Lung (tissue), 12 donors: ENCODE measurements around the gene ARL5C. TPM values are rescaled to one million over a fixed set of nuclear protein-coding genes. Genes with fewer than 3 reads are reported as not detected.
A peak's percentile ranks its signal among the peaks of the same experiment; 100 is the strongest.

Experiments used
- ATAC-seq: fragments of 200-7000 bp; cut with Tn5 transposase; one replicate; pipeline ENCODE4 v1.9.1; 2020; ENCODE audit warnings: moderate number of reproducible peaks; ENCODE audit not compliant: insufficient read depth, low FRiP score
- DNase-seq, 3 donors: peaks; one replicate each; pipeline ENCODE4 v3.0.0-alpha.2; 2013 to 2017
- H3K27ac ChIP-seq, 2 donors: one replicate each; pipeline ENCODE4 v1.5.1; 2013; ENCODE audit warnings: mild to moderate bottlenecking in 2 of 2, moderate library complexity in 2 of 2, control low read depth in 1 of 2, inconsistent platforms in 1 of 2, low read depth in 1 of 2, low read length in 1 of 2
- H3K27me3 ChIP-seq, 3 donors: one replicate each; pipeline ENCODE4 v1.5.1; 2013; ENCODE audit warnings: low read length in 2 of 3; ENCODE audit not compliant: control insufficient read depth in 3 of 3, insufficient read depth in 3 of 3
- H3K36me3 ChIP-seq, 4 donors: one replicate each; pipeline ENCODE4 v1.5.1; 2013; ENCODE audit warnings: low read length in 4 of 4, mild to moderate bottlenecking in 1 of 4, moderate library complexity in 1 of 4; ENCODE audit not compliant: control insufficient read depth in 4 of 4, insufficient read depth in 4 of 4
- H3K4me1 ChIP-seq, 5 donors: one replicate each; pipeline ENCODE4 v1.5.1; 2013; ENCODE audit warnings: low read length in 5 of 5, mild to moderate bottlenecking in 2 of 5, moderate library complexity in 1 of 5; ENCODE audit not compliant: control insufficient read depth in 5 of 5, insufficient read depth in 5 of 5
- H3K4me3 ChIP-seq: one replicate; pipeline ENCODE4 v1.5.1; 2013; ENCODE audit warnings: mild to moderate bottlenecking, control low read depth, moderate library complexity
- H3K9ac ChIP-seq, 2 donors: one replicate each; pipeline ENCODE4 v1.5.1; 2013; ENCODE audit warnings: low read length in 2 of 2, control low read depth in 1 of 2; ENCODE audit not compliant: insufficient read depth in 1 of 2
- H3K9me3 ChIP-seq, 4 donors: one replicate each; pipeline ENCODE4 v1.5.1; 2013; ENCODE audit warnings: low read length in 3 of 4, mild to moderate bottlenecking in 1 of 4, moderate library complexity in 1 of 4; ENCODE audit not compliant: control insufficient read depth in 4 of 4, insufficient read depth in 3 of 4
- CTCF ChIP-seq: IDR thresholded peaks from 2 replicates; pipeline ENCODE4 v1.5.1; 2012; ENCODE audit warnings: mild to moderate bottlenecking; ENCODE audit errors: control extremely low read depth, extremely low read depth
- WGBS, 2 donors: extraction: QIAGEN DNeasy Blood & Tissue Kit; methylation state at CpG; one replicate each; pipeline ENCODE4 v1.1.7; 2013; 5-methylcytosine and 5-hydroxymethylcytosine counted together
- polyA plus RNA-seq, 2 donors: library from polyadenylated mRNA; stranded (reverse); fragments of 200-250 nt; gene quantifications; one replicate each; pipeline ENCODE4 v1.2.1, GENCODE V29; 2013
- total RNA-seq, 2 donors: library from RNA; depleted of rRNA in 1 of 2; stranded (reverse); fragments of >200 nt in 1 of 2; gene quantifications; one replicate each; pipeline ENCODE4 v1.2.1, GENCODE V29; 2014 to 2021
- donor health status: control.
- donor health status: control.
- donor health status: Bipolar disorder and iron deficiency.
- donor health status: healthy.
- donor health status: DM: yes; HTN: yes; CAD: no.

ARL5C gene
- total and polyA plus RNA-seq, 4 donors: not detected

- Histone ChIP-seq H3K36me3 (no peaks in the 10 kb centered on the region), H3K9ac (no peak overlapping the region), H3K4me3 (no peak overlapping the region), H3K27ac (peak overlapping the region in 1 of 2 donors; percentile 28), H3K9me3 (peaks cover 0 to 2% (median 0%) of the 10 kb centered on the region in 4 donors), H3K27me3 (peaks cover 0 to 7% (median 2%) of the 10 kb centered on the region in 3 donors), H3K4me1 (peaks cover 3 to 23% (median 7%) of the 10 kb centered on the region in 5 donors)
- no peak for DNase-seq
- 76 to 91% methylated on average over 11 of the region's 11 CpGs for WGBS, 2 donors
- no peak for TF ChIP-seq CTCF
- no peak for ATAC-seq
These were observed 46.3 kb upstream of the ARL5C start for GRCh38 chr17:39212195-39212810.

DNA sequence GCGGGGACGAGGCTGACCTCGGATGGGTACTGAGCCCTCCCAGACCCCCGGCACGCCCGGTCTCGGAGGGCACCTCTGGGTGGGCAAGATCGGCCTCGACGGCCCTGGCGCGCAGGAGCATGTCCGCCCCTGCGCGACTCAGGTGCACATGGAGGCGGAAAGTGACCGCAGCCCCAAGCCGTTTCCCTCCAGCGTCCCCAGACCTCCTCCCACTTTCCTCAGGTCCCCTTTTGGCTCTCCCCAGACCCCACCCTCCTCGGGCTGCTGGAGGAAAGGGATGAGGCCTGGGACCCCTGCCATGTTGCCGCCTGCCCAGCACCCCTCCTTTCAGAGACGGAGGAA, 44.1 kb upstream of the ARL5C start:
- H3K36me3 ChIP-seq: peaks cover under 1 to 2% (median 2%) of the 10 kb centered on the region in 4 donors
- ATAC-seq (no peak), DNase-seq (no peak)
- H3K27ac ChIP-seq: peak overlapping the region; percentile 37
- peaks cover 3 to 23% (median 7%) of the 10 kb centered on the region in 5 donors for H3K4me1 ChIP-seq
- no peak overlapping the region for H3K4me3 ChIP-seq
- H3K27me3 ChIP-seq: no peaks in the 10 kb centered on the region
- TF ChIP-seq CTCF: no peak
- no peak overlapping the region for H3K9ac ChIP-seq
- 9 to 15% methylated on average over 21 to 22 of the region's 22 CpGs for WGBS, 2 donors
- no peaks in the 10 kb centered on the region for H3K9me3 ChIP-seq

DNA sequence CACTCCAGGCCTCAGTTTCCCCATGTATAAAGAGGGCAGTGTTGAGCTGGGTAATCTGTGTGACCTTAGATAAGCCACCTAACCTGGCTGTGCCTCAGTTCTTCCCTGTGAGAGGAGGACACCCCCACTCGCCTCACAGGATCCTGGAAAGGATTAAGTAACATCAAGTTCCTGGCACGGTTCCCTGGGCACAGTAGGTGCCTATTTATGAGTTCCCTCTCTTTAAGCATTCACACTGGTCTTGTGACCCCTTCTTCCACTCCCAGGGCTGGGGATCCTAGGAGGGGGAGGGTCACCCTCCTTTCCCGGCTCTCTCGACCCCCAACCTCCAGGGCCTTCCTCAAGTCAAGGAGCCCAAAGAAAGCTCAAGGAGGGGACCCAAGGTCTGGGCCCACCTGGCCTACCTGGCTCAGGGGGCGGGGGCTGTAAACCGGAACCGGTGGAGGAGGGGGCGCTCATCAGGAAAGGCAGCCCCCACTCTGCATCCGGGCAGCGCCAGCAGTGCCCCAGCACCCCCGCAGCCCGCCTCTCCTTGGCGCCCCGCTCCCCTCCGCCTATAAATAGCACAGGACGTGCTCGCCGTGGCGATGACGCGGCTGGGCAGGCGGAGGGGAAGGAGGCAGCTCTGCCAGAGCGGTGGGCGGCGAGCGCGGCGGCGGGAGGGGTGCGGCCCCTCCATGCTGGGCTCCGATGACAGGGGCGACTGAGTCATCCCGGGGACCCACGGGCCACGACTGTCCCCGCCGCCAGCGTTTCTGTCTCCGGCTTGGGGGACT, 43.5 kb upstream of the ARL5C start:
- 2 to 5% methylated on average over 21 to 39 of the region's 39 CpGs for WGBS, 2 donors
- Histone ChIP-seq H3K9ac (no peak overlapping the region), H3K27ac (peak overlapping the region; percentile 39 to 54), H3K4me1 (peaks cover 3 to 23% (median 7%) of the 10 kb centered on the region in 5 donors), H3K27me3 (no peaks in the 10 kb centered on the region), H3K9me3 (no peaks in the 10 kb centered on the region), H3K4me3 (no peak overlapping the region), H3K36me3 (peaks cover 2 to 6% (median 5%) of the 10 kb centered on the region in 4 donors)
- TF ChIP-seq CTCF: no peak
- DNase-seq (peak; percentile 76 to 87 (median 86)), ATAC-seq (no peak)
